ENCODE data around the gene ATP5PB.

ATP5PB gene

GRCh38 chr1:111461765-111462164, 12.5 kb downstream of the ATP5PB start:
- Mint-ChIP-seq H3K27me3 (no peaks in the 10 kb centered on the region), H3K4me3 (no peak overlapping the region), H3K9me3 (no peaks in the 10 kb centered on the region), H3K27ac (no peak overlapping the region), H3K36me3 (ENCODE audit: low read depth) (peaks cover 74% of the 10 kb centered on the region), H3K4me1 (ENCODE audit: low read depth) (peaks cover 20% of the 10 kb centered on the region)
- DNase-seq = no peak

- Mint-ChIP-seq H3K4me1 (ENCODE audit: low read depth) (peaks cover 16% of the 10 kb centered on the region), H3K27ac (no peak overlapping the region), H3K4me3 (no peak overlapping the region), H3K27me3 (no peaks in the 10 kb centered on the region), H3K9me3 (no peaks in the 10 kb centered on the region), H3K36me3 (ENCODE audit: low read depth) (peaks cover 68% of the 10 kb centered on the region)
- DNase-seq = no peak
These were observed 13.2 kb downstream of the ATP5PB start for GRCh38 chr1:111462370-111463028.

- peaks cover 68% of the 10 kb centered on the region for H3K36me3 Mint-ChIP-seq (ENCODE audit: low read depth)
- no peak overlapping the region for H3K4me3 Mint-ChIP-seq
- H3K27ac Mint-ChIP-seq = no peak overlapping the region
- no peak for DNase-seq
- peaks cover 16% of the 10 kb centered on the region for H3K4me1 Mint-ChIP-seq (ENCODE audit: low read depth)
- no peaks in the 10 kb centered on the region for H3K9me3 Mint-ChIP-seq
- H3K27me3 Mint-ChIP-seq = no peaks in the 10 kb centered on the region
These were observed 13.9 kb downstream of the ATP5PB start for GRCh38 chr1:111463029-111463683.

GRCh38 chr1:111465754-111466153, 16.5 kb downstream of the ATP5PB start:
- DNase-seq = no peak
- no peak overlapping the region for H3K27ac Mint-ChIP-seq
- no peaks in the 10 kb centered on the region for H3K9me3 Mint-ChIP-seq
- peaks cover 44% of the 10 kb centered on the region for H3K36me3 Mint-ChIP-seq (ENCODE audit: low read depth)
- H3K27me3 Mint-ChIP-seq = no peaks in the 10 kb centered on the region
- no peak overlapping the region for H3K4me3 Mint-ChIP-seq
- H3K4me1 Mint-ChIP-seq (ENCODE audit: low read depth) = peaks cover 13% of the 10 kb centered on the region

- no peak for DNase-seq
- Mint-ChIP-seq H3K27me3 (no peaks in the 10 kb centered on the region), H3K27ac (no peak overlapping the region), H3K36me3 (ENCODE audit: low read depth) (peaks cover 37% of the 10 kb centered on the region), H3K4me1 (ENCODE audit: low read depth) (peaks cover 13% of the 10 kb centered on the region), H3K4me3 (no peak overlapping the region), H3K9me3 (no peaks in the 10 kb centered on the region)
These were observed 17.2 kb downstream of the ATP5PB start for GRCh38 chr1:111466480-111466879.

- Mint-ChIP-seq H3K27ac (no peak overlapping the region), H3K4me3 (no peak overlapping the region), H3K9me3 (no peaks in the 10 kb centered on the region), H3K4me1 (ENCODE audit: low read depth) (peaks cover 15% of the 10 kb centered on the region), H3K27me3 (no peaks in the 10 kb centered on the region), H3K36me3 (ENCODE audit: low read depth) (peaks cover 27% of the 10 kb centered on the region)
- no peak for DNase-seq
These were observed 18.8 kb downstream of the ATP5PB start for GRCh38 chr1:111467865-111468716.

GRCh38 chr1:111468717-111469100, 19.4 kb downstream of the ATP5PB start:
- H3K4me1 Mint-ChIP-seq (ENCODE audit: low read depth) = peaks cover 15% of the 10 kb centered on the region
- no peak for DNase-seq
- H3K27ac Mint-ChIP-seq = no peak overlapping the region
- peaks cover 24% of the 10 kb centered on the region for H3K36me3 Mint-ChIP-seq (ENCODE audit: low read depth)
- H3K27me3 Mint-ChIP-seq = no peaks in the 10 kb centered on the region
- no peaks in the 10 kb centered on the region for H3K9me3 Mint-ChIP-seq
- H3K4me3 Mint-ChIP-seq = no peak overlapping the region

- H3K27ac Mint-ChIP-seq = no peak overlapping the region
- no peak overlapping the region for H3K4me3 Mint-ChIP-seq
- no peaks in the 10 kb centered on the region for H3K9me3 Mint-ChIP-seq
- peaks cover 20% of the 10 kb centered on the region for H3K36me3 Mint-ChIP-seq (ENCODE audit: low read depth)
- peaks cover 18% of the 10 kb centered on the region for H3K4me1 Mint-ChIP-seq (ENCODE audit: low read depth)
- H3K27me3 Mint-ChIP-seq = no peaks in the 10 kb centered on the region
- no peak for DNase-seq
These were observed 20.3 kb downstream of the ATP5PB start for GRCh38 chr1:111469539-111469938.

GRCh38 chr1:111470596-111470995, 21.3 kb downstream of the ATP5PB start:
- Mint-ChIP-seq H3K4me1 (ENCODE audit: low read depth) (peaks cover 27% of the 10 kb centered on the region), H3K27ac (no peak overlapping the region), H3K27me3 (no peaks in the 10 kb centered on the region), H3K4me3 (no peak overlapping the region), H3K36me3 (ENCODE audit: low read depth) (peaks cover 20% of the 10 kb centered on the region), H3K9me3 (no peaks in the 10 kb centered on the region)
- DNase-seq = no peak

- Mint-ChIP-seq H3K9me3 (no peaks in the 10 kb centered on the region), H3K36me3 (ENCODE audit: low read depth) (peaks cover 17% of the 10 kb centered on the region), H3K27me3 (no peaks in the 10 kb centered on the region), H3K27ac (no peak overlapping the region), H3K4me3 (no peak overlapping the region), H3K4me1 (ENCODE audit: low read depth) (peaks cover 32% of the 10 kb centered on the region)
- DNase-seq = peak; percentile 56
These were observed 21.7 kb downstream of the ATP5PB start for GRCh38 chr1:111471012-111471411.

GRCh38 chr1:111471538-111471937, 22.3 kb downstream of the ATP5PB start:
- Mint-ChIP-seq H3K4me1 (ENCODE audit: low read depth) (peaks cover 37% of the 10 kb centered on the region), H3K4me3 (no peak overlapping the region), H3K27me3 (no peaks in the 10 kb centered on the region), H3K27ac (no peak overlapping the region), H3K36me3 (ENCODE audit: low read depth) (peaks cover 17% of the 10 kb centered on the region), H3K9me3 (no peaks in the 10 kb centered on the region)
- no peak for DNase-seq

- Mint-ChIP-seq H3K36me3 (ENCODE audit: low read depth) (peaks cover 20% of the 10 kb centered on the region), H3K27ac (peak overlapping the region; percentile 92), H3K4me1 (ENCODE audit: low read depth) (peaks cover 60% of the 10 kb centered on the region), H3K4me3 (peak overlapping the region; percentile 79), H3K27me3 (no peaks in the 10 kb centered on the region), H3K9me3 (no peaks in the 10 kb centered on the region)
- no peak for DNase-seq
These were observed 24.8 kb downstream of the ATP5PB start for GRCh38 chr1:111474106-111474505.

GRCh38 chr1:111474521-111474920, 25.3 kb downstream of the ATP5PB start:
- H3K27me3 Mint-ChIP-seq = no peaks in the 10 kb centered on the region
- peak overlapping the region; percentile 92 for H3K27ac Mint-ChIP-seq
- H3K36me3 Mint-ChIP-seq (ENCODE audit: low read depth) = peaks cover 20% of the 10 kb centered on the region
- peak overlapping the region; percentile 79 for H3K4me3 Mint-ChIP-seq
- DNase-seq = no peak
- H3K9me3 Mint-ChIP-seq = no peaks in the 10 kb centered on the region
- H3K4me1 Mint-ChIP-seq (ENCODE audit: low read depth) = peaks cover 60% of the 10 kb centered on the region

- no peaks in the 10 kb centered on the region for H3K27me3 Mint-ChIP-seq
- peaks cover 60% of the 10 kb centered on the region for H3K4me1 Mint-ChIP-seq (ENCODE audit: low read depth)
- peak overlapping the region; percentile 79 for H3K4me3 Mint-ChIP-seq
- no peak for DNase-seq
- no peaks in the 10 kb centered on the region for H3K9me3 Mint-ChIP-seq
- H3K36me3 Mint-ChIP-seq (ENCODE audit: low read depth) = peaks cover 20% of the 10 kb centered on the region
- H3K27ac Mint-ChIP-seq = peak overlapping the region; percentile 86
These were observed 26.4 kb downstream of the ATP5PB start for GRCh38 chr1:111475701-111476100.

GRCh38 chr1:111476214-111476613, 26.9 kb downstream of the ATP5PB start:
- Mint-ChIP-seq H3K36me3 (ENCODE audit: low read depth) (peaks cover 20% of the 10 kb centered on the region), H3K4me3 (peak overlapping the region; percentile 79), H3K27ac (peak overlapping the region; percentile 86), H3K9me3 (no peaks in the 10 kb centered on the region), H3K4me1 (ENCODE audit: low read depth) (peaks cover 60% of the 10 kb centered on the region), H3K27me3 (no peaks in the 10 kb centered on the region)
- DNase-seq = no peak

Measured in activated T-cell treated with anti-CD3 and anti-CD28 coated beads, Interleukin-2, amount 50 U/mL, for 24 hours (primary cell).